H1 (cell line): ENCODE results near the gene LIPT2. TPM values are rescaled to one million over a fixed set of nuclear protein-coding genes. Genes with fewer than 3 reads are reported as not detected.

ENCODE experiments used
- BCL11A ChIP-seq, 2 experiments: IDR thresholded peaks; one replicate each; pipeline ENCODE4 v1.6.1; 2011; ENCODE audit warnings: low read depth in 2 of 2, low read length in 2 of 2, mild to moderate bottlenecking in 2 of 2
- EP300 ChIP-seq, 2 experiments: IDR thresholded peaks; 1 replicate in 1 of 2; 2 replicates in 1 of 2; pipeline ENCODE4 v1.6.1; 2011 to 2012; ENCODE audit warnings: low read depth in 2 of 2, low read length in 2 of 2, mild to moderate bottlenecking in 2 of 2, borderline replicate concordance in 1 of 2, inconsistent platforms in 1 of 2, moderate library complexity in 1 of 2
- KDM1A ChIP-seq: fragments of 200-600, 300-600 bp; sonication (generic); IDR thresholded peaks from 2 replicates; pipeline ENCODE4 v1.7.1; 2016; ENCODE audit warnings: mild to moderate bottlenecking, low read length, borderline replicate concordance
- RBBP5 ChIP-seq: IDR thresholded peaks from 2 replicates; pipeline ENCODE4 v1.7.1; 2012; ENCODE audit warnings: low read depth, mild to moderate bottlenecking, inconsistent platforms, low read length, moderate library complexity, borderline replicate concordance
- SIX5 ChIP-seq: IDR thresholded peaks from 2 replicates; pipeline ENCODE4 v1.6.1; 2011; ENCODE audit warnings: mild to moderate bottlenecking, low read depth, low read length
- SP1 ChIP-seq: IDR thresholded peaks from 2 replicates; pipeline ENCODE4 v1.6.1; 2011; ENCODE audit warnings: low read depth, low read length
- YY1 ChIP-seq: IDR thresholded peaks from 2 replicates; pipeline ENCODE4 v1.6.1; 2011; ENCODE audit warnings: low read depth, mild to moderate bottlenecking, low read length
- polyA plus RNA-seq, 7 experiments: library from polyadenylated mRNA; depleted of rRNA in 3 of 7; stranded (reverse) in 5 of 7; unstranded in 2 of 7; fragments of >200 nt in 5 of 7; fragments of 200-250 nt in 2 of 7; gene quantifications; 1 replicate in 5 of 7; 2 replicates in 1 of 7; 4 replicates in 1 of 7; pipeline versions ENCODE4 v1.2.1 to v1.2.3, GENCODE V29; 2011 to 2013; ENCODE audit warnings: missing spikeins in 2 of 7, mixed read lengths in 2 of 7
- total RNA-seq: library from RNA; stranded (reverse); fragmentation: NEBNext Ultra II Directional; extraction: Animal tissue kit (Norgen Biotek cat#: 25700); gene quantifications from 2 replicates; pipeline ENCODE4 v1.2.1, GENCODE V29; 2021

LIPT2 gene
- total and polyA plus RNA-seq, 2 of the 8 experiments (the other 6 are each of a cell fraction or from before 2014, with no cell fraction given): 6.4 to 16.7 TPM

GRCh38 chr11:74532501-74533246, 39.1 kb upstream of the LIPT2 start (continued):
- TF ChIP-seq EP300 (IDR thresholded peaks at IDR 0.05; ENCODE audit: borderline replicate concordance in 1 of 2, low read depth in 2 of 2, low read length in 2 of 2) (no peak), RBBP5 (no peak), KDM1A (no peak), YY1 (no peak), SP1 (no peak), BCL11A (IDR thresholded peaks at IDR 0.05; ENCODE audit: low read depth in 2 of 2, low read length in 2 of 2) (no peak), SIX5 (no peak)
